Midbrain (tissue), 1 donor: Measurements from ENCODE around the gene BRD4.
"Not testable (repeated sequence)": the region's sequence is repeated elsewhere in the genome, so short reads cannot be mapped to it uniquely, and the experiment has no call there.

Source experiments
- DNase-seq: peaks from one replicate; lab custom pipeline; 2025; lab: John Stamatoyannopoulos, UW

The BRD4 gene

GRCh38 chr19:15332311-15332996 is at the start of gene BRD4:
BRD4 (minus strand) TSS chr19:15332539; CDS start chr19:15273099, 59,440 bp downstream.
- peak; percentile 44 for DNase-seq

DNA sequence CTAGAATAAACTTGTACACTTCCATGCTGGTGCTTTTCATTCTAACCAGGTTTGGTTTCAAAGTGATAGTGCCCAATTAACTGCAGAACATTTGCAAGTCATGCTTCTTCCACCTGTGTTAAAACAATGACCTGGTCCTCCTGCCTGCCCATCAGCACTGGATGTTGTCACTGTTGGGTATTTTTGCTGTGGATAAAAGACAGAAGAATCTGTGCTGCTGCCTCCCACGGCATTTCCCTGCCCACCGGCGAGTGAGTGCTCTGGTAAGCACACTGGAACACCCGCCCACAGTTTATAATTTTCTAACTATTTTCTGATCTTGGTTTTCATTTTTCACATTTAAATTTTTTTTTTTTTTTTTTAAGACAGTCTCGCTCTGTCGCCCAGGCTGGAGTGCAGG is 49.5 kb upstream of the BRD4 start:
- no peak for DNase-seq

DNA sequence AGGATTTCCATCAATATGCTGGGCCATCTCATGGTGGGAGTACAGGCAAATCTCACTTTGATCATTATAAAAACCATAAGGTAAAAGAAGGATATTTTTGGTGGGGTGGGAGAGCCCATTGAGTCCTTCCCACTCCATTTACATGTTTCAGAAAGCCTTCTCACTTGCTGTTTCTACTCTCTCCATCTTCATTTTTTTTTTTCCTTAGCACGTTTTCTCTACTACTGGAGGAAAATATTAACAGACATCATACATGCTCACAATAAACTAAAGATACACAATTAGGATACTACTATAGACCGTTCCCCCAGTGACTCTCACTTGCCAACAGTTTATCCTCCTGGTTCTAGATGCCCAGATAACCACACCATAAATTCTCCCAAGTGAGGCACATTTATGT is 49.1 kb upstream of the BRD4 start:
- no peak for DNase-seq

GRCh38 chr19:15379999-15380647 is 47.8 kb upstream of the BRD4 start:
- DNase-seq = no peak

- peak; percentile 97 for DNase-seq
Measured at GRCh38 chr19:15379083-15379998, 47.0 kb upstream of the BRD4 start, which contains the start of gene AKAP8. AKAP8 (minus strand) TSS chr19:15379787; CDS start chr19:15379731, 56 bp downstream.

- DNase-seq = peak; percentile 27
Measured at GRCh38 chr19:15378534-15379082, 46.3 kb upstream of the BRD4 start.

- no peak for DNase-seq
Measured at GRCh38 chr19:15374796-15375440, 42.6 kb upstream of the BRD4 start.

DNA sequence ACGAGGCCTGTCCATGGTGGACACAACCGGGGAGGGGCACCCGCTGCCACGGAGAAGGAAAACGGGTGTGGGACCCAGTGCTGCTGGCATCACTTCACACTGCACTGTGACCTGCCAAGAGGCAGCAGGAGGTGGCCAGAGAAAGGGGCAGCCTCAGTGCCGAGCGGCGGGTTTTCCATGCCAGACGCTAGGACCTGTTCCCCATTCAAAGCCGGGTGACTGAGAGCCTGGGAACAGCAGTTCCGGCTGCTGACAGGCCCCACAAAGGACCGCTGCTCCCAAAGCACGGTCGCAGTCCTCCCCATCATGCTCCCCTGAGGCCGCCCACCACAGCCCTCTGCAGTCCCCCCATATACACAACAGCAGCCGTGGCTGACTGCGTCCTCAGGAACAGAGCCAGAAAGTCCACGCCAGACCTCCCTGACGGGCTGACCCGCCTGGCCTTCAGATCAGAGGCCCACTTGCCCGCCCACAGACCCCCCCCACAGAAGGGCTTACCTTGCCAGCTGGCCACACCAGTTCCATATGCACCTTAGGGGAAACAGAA is 41.8 kb upstream of the BRD4 start:
- no peak for DNase-seq

DNA sequence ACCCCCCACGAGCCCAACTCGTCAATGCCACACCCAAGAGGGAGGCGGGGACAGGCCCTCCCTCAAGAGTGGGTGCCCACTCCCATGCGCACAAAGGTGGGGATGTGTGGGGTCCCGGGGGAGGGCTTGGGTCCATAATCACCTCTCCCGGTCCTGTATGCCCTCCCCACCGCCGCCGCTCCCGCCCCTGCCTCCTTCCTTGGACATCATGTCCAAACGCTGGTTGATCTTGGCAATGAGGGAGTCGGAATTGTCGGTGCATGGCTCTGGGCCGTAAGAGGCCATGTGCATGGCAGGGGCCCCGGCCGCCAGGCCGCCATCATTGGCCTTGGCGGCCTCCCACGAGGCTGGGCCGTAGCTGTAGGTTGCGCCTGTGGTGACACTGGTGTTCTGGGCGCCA is 41.3 kb upstream of the BRD4 start:
- no peak for DNase-seq

DNA sequence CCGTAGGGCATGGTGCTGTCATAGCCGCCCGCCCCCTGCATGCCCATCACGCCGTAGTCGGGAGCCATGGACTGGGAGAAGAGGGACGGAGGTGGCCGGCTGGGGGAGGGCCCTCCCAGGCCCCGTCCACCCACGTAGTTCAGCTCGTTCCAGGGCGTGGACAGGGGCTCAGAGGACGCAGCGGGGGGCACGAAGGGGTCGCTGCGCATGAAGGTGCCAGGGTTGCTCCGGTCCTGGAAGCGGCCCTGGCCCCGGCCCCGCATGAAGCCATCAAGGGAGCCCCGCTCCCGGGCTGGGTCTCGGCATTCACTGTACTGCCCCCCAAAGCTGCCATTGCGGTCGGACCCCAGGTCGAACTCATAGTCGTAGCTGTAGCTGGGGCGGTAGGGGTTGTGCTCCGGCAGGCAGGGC is 40.6 kb upstream of the BRD4 start:
- no peak for DNase-seq

DNA sequence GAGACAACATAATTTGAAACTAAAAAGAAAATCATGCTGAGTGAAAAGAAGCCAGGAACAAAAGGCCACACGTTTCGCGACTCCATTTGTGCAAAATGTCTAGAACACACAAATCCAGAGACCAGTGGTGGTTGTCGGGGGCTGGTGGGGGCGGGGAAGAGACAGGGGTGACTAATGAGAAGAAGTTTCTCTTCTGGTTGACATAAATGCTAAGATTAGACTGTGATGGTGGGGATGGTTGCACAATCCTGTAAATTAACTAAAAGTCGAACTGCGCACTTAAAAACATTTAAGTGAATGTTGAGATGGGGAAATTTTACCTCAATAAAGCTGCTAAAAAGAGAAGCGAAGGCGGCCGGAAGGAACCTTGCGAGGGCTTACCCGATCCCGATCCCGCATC is 40.1 kb upstream of the BRD4 start:
- no peak for DNase-seq

GRCh38 chr19:15371786-15372380 is 39.5 kb upstream of the BRD4 start:
- DNase-seq = no peak

DNA sequence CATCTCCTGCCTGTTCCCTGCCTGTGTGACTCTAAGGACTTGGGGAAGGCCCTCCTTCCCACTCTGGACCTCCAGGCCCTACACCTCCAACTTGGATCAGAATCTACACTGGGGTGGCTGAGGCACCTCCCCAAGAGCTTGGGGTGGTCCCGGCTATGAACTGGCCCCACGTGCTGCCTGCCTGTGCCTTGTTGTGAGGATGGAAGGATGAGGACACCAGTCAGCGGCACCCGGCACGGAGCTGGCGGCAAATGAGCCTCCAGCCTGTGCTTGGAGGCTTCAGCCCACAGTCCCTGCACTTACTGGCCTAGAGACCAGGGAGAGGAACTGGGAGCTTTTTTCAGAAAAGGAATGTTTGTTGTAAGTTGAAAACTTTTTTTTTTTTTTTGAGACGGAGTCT is 38.8 kb upstream of the BRD4 start:
- no peak for DNase-seq

GRCh38 chr19:15369594-15369891 is 37.2 kb upstream of the BRD4 start:
- no peak for DNase-seq

GRCh38 chr19:15368798-15369593 is 36.7 kb upstream of the BRD4 start:
- DNase-seq = no peak

DNA sequence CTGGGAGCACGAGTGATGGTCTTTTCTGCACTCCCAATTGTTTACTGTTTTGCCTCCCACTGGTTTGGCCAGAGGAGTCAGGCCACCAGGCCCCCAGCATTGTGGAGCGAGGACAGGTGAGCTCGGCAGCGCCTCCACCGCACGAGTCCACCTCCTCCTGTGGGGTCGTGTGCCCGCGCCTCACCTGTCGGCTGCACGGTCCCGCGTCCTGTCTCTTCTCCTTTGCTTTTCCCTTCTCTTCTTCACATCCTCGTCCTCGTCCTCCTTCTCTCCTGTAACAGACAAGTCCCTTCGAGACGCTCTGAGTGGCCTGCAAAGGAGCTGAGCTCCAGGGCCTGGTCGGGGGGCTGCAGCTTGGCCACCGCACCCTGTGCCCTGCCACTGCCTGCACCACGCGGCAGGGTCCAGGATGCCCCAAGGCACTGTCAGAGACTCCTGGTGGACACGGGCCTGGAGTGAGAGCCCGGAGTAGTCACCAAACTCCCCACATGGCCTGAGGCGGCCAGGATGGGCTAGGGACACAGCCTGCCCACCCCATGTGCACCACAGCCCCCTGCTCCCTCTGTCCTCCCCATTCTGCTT is 35.8 kb upstream of the BRD4 start:
- no peak for DNase-seq

GRCh38 chr19:15367439-15367838 is 35.1 kb upstream of the BRD4 start:
- DNase-seq = no peak

DNA sequence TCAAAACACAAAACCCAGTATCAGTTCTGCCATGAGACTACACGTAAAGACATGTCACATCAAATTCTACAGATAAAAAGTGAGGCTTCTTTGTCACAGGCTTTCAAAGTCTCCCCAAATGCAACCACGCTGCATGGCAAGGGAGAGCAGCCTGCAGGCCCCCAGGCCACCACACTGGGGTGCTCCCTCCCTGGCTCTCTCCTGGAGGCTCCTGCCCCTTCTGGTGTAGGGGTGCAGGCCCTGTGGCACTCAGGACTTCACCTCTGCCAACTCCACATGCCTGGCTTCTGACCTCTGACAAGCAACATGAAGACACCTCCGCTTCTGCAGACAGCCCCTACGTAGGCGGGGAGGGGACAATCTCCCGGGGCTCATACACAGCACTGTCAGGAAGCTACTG is 32.9 kb upstream of the BRD4 start:
- DNase-seq = no peak

DNA sequence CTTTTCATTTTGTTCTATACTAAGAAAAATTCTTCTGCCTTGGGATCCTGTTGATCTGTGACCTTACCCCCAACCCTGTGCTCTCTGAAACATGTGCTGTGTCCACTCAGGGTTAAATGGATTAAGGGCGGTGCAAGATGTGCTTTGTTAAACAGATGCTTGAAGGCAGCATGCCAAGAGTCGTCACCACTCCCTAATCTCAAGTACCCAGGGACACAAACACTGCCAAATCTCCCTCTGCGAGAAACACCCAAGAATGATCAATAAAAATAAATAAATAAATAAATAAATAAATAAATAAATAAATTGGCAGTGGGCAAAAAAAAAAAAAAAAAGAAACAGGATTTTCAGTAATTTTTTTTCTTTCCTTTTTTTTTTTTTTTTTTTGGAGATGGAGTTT is 31.5 kb upstream of the BRD4 start:
- DNase-seq = not testable (repeated sequence)

- DNase-seq = not testable (repeated sequence)
Measured at GRCh38 chr19:15363048-15363447, 30.7 kb upstream of the BRD4 start.
